ENCODE measurements around the gene NPAT.

DNA sequence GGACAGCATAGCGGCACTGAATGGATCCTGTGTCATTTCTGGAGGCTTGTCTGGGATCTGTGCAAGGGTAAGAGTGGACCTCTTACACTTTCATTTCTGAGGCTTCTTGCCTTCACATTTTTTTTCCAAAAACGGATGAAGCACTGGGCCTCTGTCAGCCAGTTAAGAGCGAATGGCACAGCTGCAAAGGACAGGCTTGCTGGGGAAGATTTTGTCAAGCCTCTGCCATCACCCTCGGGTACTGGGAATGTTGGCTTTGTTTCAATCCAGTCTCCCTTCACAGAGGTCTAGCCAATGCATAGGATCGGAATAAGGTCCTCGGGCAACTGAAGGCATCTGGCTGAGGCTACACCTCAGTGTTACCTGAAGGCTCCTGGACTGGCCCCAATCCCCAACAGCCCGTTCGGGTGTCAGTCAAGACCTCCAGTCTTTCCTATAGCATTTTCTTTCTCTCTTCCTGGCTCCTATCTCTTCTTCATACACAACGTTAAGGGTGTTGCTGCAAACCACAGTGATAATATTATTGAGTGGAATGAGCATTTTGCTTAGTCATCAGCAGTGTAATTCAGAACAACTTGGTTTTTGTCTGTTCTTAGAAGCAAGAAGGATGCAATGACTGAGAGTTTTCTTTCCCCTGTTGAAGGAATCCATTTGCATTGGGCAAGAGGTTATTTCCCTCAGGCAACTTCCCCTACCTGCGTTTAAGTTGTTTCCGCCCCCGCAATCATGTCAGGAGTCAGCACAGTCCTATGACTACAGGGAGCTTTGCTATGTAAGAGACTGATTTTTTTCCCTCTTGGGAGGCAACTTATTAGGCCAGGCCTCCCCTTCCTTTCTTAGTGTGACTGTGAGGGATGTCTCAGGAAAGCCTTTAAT lies 22.8 kb downstream of the NPAT start:
- TF ChIP-seq, protein P1, sequence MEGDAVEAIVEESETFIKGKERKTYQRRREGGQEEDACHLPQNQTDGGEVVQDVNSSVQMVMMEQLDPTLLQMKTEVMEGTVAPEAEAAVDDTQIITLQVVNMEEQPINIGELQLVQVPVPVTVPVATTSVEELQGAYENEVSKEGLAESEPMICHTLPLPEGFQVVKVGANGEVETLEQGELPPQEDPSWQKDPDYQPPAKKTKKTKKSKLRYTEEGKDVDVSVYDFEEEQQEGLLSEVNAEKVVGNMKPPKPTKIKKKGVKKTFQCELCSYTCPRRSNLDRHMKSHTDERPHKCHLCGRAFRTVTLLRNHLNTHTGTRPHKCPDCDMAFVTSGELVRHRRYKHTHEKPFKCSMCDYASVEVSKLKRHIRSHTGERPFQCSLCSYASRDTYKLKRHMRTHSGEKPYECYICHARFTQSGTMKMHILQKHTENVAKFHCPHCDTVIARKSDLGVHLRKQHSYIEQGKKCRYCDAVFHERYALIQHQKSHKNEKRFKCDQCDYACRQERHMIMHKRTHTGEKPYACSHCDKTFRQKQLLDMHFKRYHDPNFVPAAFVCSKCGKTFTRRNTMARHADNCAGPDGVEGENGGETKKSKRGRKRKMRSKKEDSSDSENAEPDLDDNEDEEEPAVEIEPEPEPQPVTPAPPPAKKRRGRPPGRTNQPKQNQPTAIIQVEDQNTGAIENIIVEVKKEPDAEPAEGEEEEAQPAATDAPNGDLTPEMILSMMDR (conservative IDR thresholded peaks at IDR 0.05 in 1 of 2, IDR thresholded peaks at IDR 0.05 in 1 of 2; ENCODE audit: extremely low read depth in 1 of 2, insufficient read depth in 1 of 2, low read depth in 1 of 2, low read length in 2 of 2), result no peak
- TF ChIP-seq EZH2 (IDR thresholded peaks at IDR 0.05; ENCODE audit: borderline replicate concordance, low read length), result no peak

Measured in mammary epithelial cell (primary cell).